Esophagus muscularis mucosa (tissue), 4 donors: ENCODE results near the gene ELFN1. TPM values are rescaled to one million over a fixed set of nuclear protein-coding genes. Genes with fewer than 3 reads are reported as not detected.
A peak's percentile ranks its signal among the peaks of the same experiment; 100 is the strongest.

ENCODE experiments used
- DNase-seq: peaks from one replicate; pipeline ENCODE4 v3.0.0-alpha.2; 2017; ENCODE audit errors: extremely low spot score
- H3K27ac ChIP-seq, 4 donors: fragments of 200-600 bp; sonication (generic); replicated peaks in 1 of 4; 1 replicate in 3 of 4; 2 replicates in 1 of 4; pipeline ENCODE4 v1.5.1; 2016 to 2019; ENCODE audit warnings: mild to moderate bottlenecking in 1 of 4
- H3K27me3 ChIP-seq, 4 donors: fragments of 200-600 bp; sonication (generic); one replicate each; pipeline versions ENCODE4 v1.5.1 to v1.6.0; 2016 to 2019
- H3K36me3 ChIP-seq, 4 donors: fragments of 200-600 bp; sonication (generic); one replicate each; pipeline ENCODE4 v1.5.1; 2016 to 2019
- H3K4me1 ChIP-seq, 4 donors: fragments of 200-600 bp; sonication (generic); one replicate each; pipeline ENCODE4 v1.5.1; 2016 to 2019
- H3K4me3 ChIP-seq, 4 donors: fragments of 200-600 bp; sonication (generic); 1 replicate in 2 of 4; 2 replicates in 2 of 4; pipeline ENCODE4 v1.5.1; 2016 to 2019; ENCODE audit warnings: mild to moderate bottlenecking in 4 of 4, moderate library complexity in 1 of 4
- H3K9me3 ChIP-seq, 4 donors: fragments of 200-600 bp; sonication (generic); 1 replicate in 3 of 4; 2 replicates in 1 of 4; pipeline ENCODE4 v1.5.1; 2016 to 2019
- CTCF ChIP-seq, 3 experiments: fragments of 200-600 bp in 2 of 3; fragments of 450-650 bp in 1 of 3; sonication (generic) in 2 of 3; IDR thresholded peaks; one replicate each; pipeline ENCODE4 v1.5.1; 2017 to 2019; ENCODE audit warnings: antibody characterized with exemption in 3 of 3, mild to moderate bottlenecking in 2 of 3, moderate library complexity in 1 of 3
- EP300 ChIP-seq: sonication (generic); formaldehyde crosslinking; IDR thresholded peaks from one replicate; pipeline ENCODE4 v1.6.1; 2017; ENCODE audit warnings: antibody characterized with exemption
- POLR2A ChIP-seq: fragments of 450-650 bp; IDR thresholded peaks from one replicate; pipeline ENCODE4 v1.6.1; 2017; ENCODE audit warnings: antibody characterized with exemption, moderate library complexity, mild to moderate bottlenecking, low read depth
- POLR2AphosphoS5 ChIP-seq, 2 donors: sonication (generic); formaldehyde crosslinking; IDR thresholded peaks; one replicate each; pipeline ENCODE4 v1.6.1; 2017; ENCODE audit warnings: antibody characterized with exemption in 2 of 2
- WGBS: methylation state at CpG from one replicate; pipeline ENCODE4 v1.1.5; 2018; 5-methylcytosine and 5-hydroxymethylcytosine counted together
- intact Hi-C: fragments of 100-400 bp; cut with DNase I; formaldehyde crosslinking; loops from one replicate; pipeline ENCODE4 v1.15.1; 2023
- total RNA-seq, 4 donors: library from RNA; depleted of rRNA; stranded (reverse); fragments of >200 nt; gene quantifications; one replicate each; pipeline versions ENCODE4 v1.1.0 to v1.2.1, GENCODE V29; 2016

The ELFN1 gene
- total RNA-seq, 4 donors from 2014 or later: 0.86 to 3.3 (median 1.9) TPM

DNA sequence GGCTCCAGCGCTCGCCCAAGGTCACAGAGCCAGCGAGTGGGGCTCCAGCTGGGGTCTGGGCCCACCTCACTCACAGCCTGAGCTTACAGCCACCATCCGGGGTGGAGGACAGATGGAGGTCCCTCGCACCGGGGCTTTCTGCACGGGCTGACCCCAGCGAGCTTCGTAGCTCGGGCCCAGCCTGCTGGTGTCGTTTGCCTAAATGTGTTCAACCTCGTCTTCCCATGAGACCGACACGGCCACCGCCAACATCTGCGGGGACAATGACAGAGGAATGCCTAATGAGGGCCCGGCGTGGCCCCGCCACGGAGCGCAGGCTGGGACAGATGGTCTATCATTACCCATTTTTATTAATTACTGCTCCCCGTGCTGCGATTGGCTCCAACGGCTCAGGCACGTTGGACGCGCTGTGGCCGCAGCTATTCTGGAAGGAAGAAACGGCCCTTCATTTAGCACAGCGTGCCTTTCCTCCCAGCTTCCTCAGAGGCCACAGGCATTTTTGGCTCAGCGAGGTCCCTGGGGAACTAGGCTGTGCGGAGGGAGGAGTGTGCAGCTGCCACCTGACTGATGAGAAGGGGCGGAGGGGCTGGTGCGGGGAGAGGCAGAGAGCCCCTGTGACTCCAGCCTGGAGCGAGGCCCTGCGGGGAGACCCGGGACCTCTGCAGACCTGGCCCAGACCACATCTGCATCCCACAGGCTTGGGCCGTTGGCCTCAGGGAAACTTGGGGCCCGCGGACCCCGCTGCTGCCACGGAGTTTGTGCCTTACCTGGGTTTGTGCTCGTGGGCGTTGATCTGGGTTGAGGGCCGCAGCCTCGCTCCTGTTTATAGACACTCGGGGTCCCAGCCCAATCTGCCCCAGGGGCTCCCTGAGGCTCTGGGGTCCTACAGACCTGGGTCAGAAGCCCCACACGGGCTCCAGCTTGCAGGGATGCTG is 22.9 kb upstream of the ELFN1 start:
- Histone ChIP-seq H3K27ac (no peak overlapping the region), H3K4me1 (peaks cover 14 to 20% (median 16%) of the 10 kb centered on the region in 4 donors), H3K9me3 (no peaks in the 10 kb centered on the region), H3K27me3 (peaks cover 0 to 95% (median 5%) of the 10 kb centered on the region in 4 donors), H3K4me3 (no peak overlapping the region), H3K36me3 (no peaks in the 10 kb centered on the region)
- intact Hi-C loops: no loop called here
- TF ChIP-seq CTCF (IDR thresholded peaks at IDR 0.05) (no peak), POLR2A (no peak), EP300 (no peak)
- 82% methylated on average over 35 of the region's 48 CpGs for WGBS
- no peak for DNase-seq

- Histone ChIP-seq H3K27ac (no peak overlapping the region), H3K4me3 (peak overlapping the region in 3 of 4 donors; percentile 0 to 18 (median 9)), H3K9me3 (no peaks in the 10 kb centered on the region), H3K36me3 (no peaks in the 10 kb centered on the region), H3K27me3 (peaks cover 0 to 90% (median 3%) of the 10 kb centered on the region in 4 donors), H3K4me1 (peaks cover 14 to 20% (median 16%) of the 10 kb centered on the region in 4 donors)
- intact Hi-C loops: no loop called here
- WGBS: 51% methylated on average over 7 of the region's 31 CpGs
- no peak for DNase-seq
- TF ChIP-seq POLR2A (no peak), POLR2AphosphoS5 (IDR thresholded peaks at IDR 0.05) (no peak), EP300 (no peak), CTCF (IDR thresholded peaks at IDR 0.05) (no peak)
These were observed 22.0 kb upstream of the ELFN1 start for GRCh38 chr7:1647961-1648672.

DNA sequence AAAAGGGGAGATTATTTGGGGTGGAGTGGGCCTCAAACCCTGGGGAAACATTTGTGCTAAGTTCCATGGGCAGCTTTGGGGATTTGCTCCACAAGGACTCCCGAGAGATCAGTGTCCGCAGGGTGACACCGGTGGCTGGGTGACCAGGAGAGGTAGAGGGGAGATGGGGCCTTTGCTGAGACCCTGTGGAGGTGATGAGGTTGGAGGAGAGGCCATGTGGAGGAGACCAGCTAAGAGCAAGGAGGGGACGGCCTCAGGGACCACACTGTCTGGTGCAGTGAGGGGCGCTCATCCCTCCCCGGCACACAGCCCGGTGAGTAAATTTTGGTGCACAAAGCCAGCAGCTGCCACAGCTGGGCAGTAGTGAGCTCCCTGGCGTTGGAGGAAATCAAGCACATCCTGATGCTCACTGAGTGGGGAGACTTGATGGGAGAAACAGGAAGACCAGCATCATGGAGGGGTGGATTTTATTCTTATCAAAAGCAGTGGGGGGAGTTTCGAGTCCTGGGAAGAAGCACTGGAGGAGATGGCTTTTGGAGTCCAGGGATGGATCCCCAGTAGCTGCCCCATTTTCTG is 20.2 kb upstream of the ELFN1 start:
- WGBS: 93% methylated on average over 9 of the region's 9 CpGs
- intact Hi-C loops: no loop called here
- Histone ChIP-seq H3K27me3 (peaks cover 0 to 90% (median 3%) of the 10 kb centered on the region in 4 donors), H3K36me3 (no peaks in the 10 kb centered on the region), H3K4me3 (no peak overlapping the region), H3K4me1 (peaks cover 14 to 20% (median 16%) of the 10 kb centered on the region in 4 donors), H3K9me3 (no peaks in the 10 kb centered on the region), H3K27ac (no peak overlapping the region)
- TF ChIP-seq POLR2A (no peak), CTCF (IDR thresholded peaks at IDR 0.05) (no peak), POLR2AphosphoS5 (IDR thresholded peaks at IDR 0.05) (no peak), EP300 (no peak)
- no peak for DNase-seq

DNA sequence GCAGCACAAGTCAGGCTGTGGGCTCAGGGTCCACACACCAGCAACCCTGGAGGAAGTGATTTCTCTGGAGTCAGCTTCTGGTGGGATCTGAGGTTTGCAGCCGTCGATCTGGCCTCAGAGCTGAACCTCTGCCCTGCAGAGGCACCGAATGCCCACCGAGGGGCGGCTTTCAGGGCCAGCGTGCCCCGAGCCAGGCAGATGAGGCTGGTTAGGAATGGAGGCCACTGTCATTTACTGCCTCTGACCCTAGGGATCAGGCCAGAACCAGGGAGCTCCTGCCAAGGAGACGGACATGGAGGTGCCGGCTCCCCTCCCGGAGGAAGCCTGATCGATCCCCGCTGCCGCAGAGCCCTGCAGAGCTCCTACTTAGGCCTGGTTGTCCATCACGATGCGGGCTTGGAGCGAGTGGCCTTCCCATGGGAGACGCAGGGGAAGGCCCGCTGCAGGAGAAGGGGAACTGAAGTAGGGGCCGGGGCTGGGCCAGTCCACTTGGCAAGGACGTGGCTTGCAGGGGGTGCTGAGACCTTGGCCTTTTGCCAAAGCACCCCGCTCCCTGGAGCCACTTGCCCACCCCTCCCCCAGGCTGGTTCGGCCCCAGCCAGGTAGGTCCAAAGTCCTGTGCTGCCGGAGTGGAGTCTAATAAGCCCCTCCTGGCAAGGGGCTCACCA is 19.6 kb upstream of the ELFN1 start:
- WGBS: 83% methylated on average over 16 of the region's 23 CpGs
- intact Hi-C loops: no loop called here
- H3K9me3 ChIP-seq: no peaks in the 10 kb centered on the region
- H3K36me3 ChIP-seq: no peaks in the 10 kb centered on the region
- H3K4me1 ChIP-seq: peaks cover 14 to 18% (median 16%) of the 10 kb centered on the region in 4 donors
- no peak for TF ChIP-seq EP300
- no peak for TF ChIP-seq POLR2AphosphoS5 (IDR thresholded peaks at IDR 0.05)
- TF ChIP-seq CTCF (IDR thresholded peaks at IDR 0.05): no peak
- no peak for TF ChIP-seq POLR2A
- H3K27me3 ChIP-seq: peaks cover 0 to 89% (median 2%) of the 10 kb centered on the region in 4 donors
- no peak overlapping the region for H3K27ac ChIP-seq
- no peak for DNase-seq
- no peak overlapping the region for H3K4me3 ChIP-seq
